Tibial nerve (tissue), 4 donors: ENCODE measurements around the gene ZNF629. TPM values are rescaled to one million over a fixed set of nuclear protein-coding genes. Genes with fewer than 3 reads are reported as not detected.
A peak's percentile ranks its signal among the peaks of the same experiment; 100 is the strongest.

Experiments
- DNase-seq, 2 donors: peaks; one replicate each; pipeline ENCODE4 v3.0.0-alpha.2; 2019; ENCODE audit warnings: low spot score in 2 of 2
- H3K27ac ChIP-seq, 4 donors: fragments of 200-600 bp; sonication (generic) in 3 of 4; one replicate each; pipeline ENCODE4 v1.5.1; 2017 to 2019; ENCODE audit warnings: mild to moderate bottlenecking in 1 of 4
- H3K27me3 ChIP-seq, 2 donors: fragments of 200-600 bp; sonication (generic) in 1 of 2; one replicate each; pipeline versions ENCODE4 v1.5.1 to v1.6.0; 2017 to 2019
- H3K36me3 ChIP-seq, 3 donors: fragments of 200-600 bp; sonication (generic); one replicate each; pipeline ENCODE4 v1.5.1; 2018 to 2019
- H3K4me1 ChIP-seq, 4 donors: fragments of 200-600 bp; sonication (generic) in 3 of 4; one replicate each; pipeline ENCODE4 v1.5.1; 2017 to 2019
- H3K4me3 ChIP-seq, 4 donors: fragments of 200-600 bp; sonication (generic) in 3 of 4; one replicate each; pipeline ENCODE4 v1.5.1; 2017 to 2019; ENCODE audit warnings: mild to moderate bottlenecking in 1 of 4, moderate library complexity in 1 of 4
- H3K9me3 ChIP-seq, 4 donors: fragments of 200-600 bp; sonication (generic) in 3 of 4; one replicate each; pipeline ENCODE4 v1.5.1; 2017 to 2019
- CTCF ChIP-seq, 5 experiments: fragments of 200-600 bp in 3 of 5; fragments of 450-650 bp in 2 of 5; sonication (generic) in 3 of 5; IDR thresholded peaks; one replicate each; pipeline ENCODE4 v1.5.1; 2016 to 2019; ENCODE audit warnings: antibody characterized with exemption in 5 of 5, mild to moderate bottlenecking in 3 of 5, moderate library complexity in 2 of 5
- EP300 ChIP-seq, 2 donors: sonication (generic); formaldehyde crosslinking; IDR thresholded peaks; one replicate each; pipeline ENCODE4 v1.6.1; 2017; ENCODE audit warnings: antibody characterized with exemption in 2 of 2, mild to moderate bottlenecking in 1 of 2
- POLR2A ChIP-seq, 2 donors: fragments of 450-650 bp; IDR thresholded peaks; one replicate each; pipeline ENCODE4 v1.6.1; 2017; ENCODE audit warnings: antibody characterized with exemption in 2 of 2, mild to moderate bottlenecking in 2 of 2, moderate library complexity in 2 of 2
- WGBS, 2 donors: methylation state at CpG; one replicate each; pipeline ENCODE4 v1.1.5; 2018; 5-methylcytosine and 5-hydroxymethylcytosine counted together
- total RNA-seq, 4 donors: library from RNA; depleted of rRNA; stranded (reverse); fragments of >200 nt; gene quantifications; one replicate each; pipeline ENCODE4 v1.1.0, GENCODE V29; 2016

ZNF629 gene
- total RNA-seq, 4 donors from 2014 or later: 14.7 to 22.2 (median 17.1) TPM

DNA sequence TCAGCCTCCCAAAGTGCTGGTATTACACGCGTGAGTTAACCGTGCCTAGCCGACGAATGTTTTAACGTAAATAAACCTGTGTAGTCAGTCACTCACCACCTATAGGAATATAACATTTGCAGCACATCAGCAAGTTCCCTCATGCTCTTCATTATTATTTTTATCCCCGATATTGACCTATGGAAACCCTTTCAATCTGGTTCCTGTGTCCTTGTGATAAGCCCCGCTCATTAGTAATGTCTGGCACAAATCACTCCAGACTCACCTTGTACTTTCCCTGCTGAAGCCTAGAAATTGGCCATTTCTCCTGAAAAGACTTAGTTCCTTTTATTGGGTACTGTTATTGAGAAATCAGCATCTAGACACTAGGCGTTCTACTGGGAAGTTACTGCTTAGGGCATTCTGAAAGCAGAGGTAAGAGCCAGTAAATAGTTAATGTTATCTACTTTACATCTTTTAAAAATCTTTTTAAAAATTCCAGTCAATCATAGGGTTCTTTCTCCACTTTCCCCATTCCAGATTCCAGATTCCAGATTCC is 40.3 kb downstream of the ZNF629 start:
- WGBS, 2 donors: 87 to 91% methylated on average over 9 of the region's 9 CpGs
- Histone ChIP-seq H3K27ac (peak overlapping the region in 2 of 4 donors; percentile 56 to 88), H3K36me3 (peaks cover 0 to 48% (median 13%) of the 10 kb centered on the region in 3 donors), H3K4me3 (no peak overlapping the region), H3K27me3 (no peaks in the 10 kb centered on the region), H3K4me1 (peaks cover 0 to 35% (median 4%) of the 10 kb centered on the region in 4 donors), H3K9me3 (no peaks in the 10 kb centered on the region)
- TF ChIP-seq POLR2A (IDR thresholded peaks at IDR 0.05) (no peak), CTCF (IDR thresholded peaks at IDR 0.05) (no peak), EP300 (IDR thresholded peaks at IDR 0.05) (no peak)
- no peak for DNase-seq

DNA sequence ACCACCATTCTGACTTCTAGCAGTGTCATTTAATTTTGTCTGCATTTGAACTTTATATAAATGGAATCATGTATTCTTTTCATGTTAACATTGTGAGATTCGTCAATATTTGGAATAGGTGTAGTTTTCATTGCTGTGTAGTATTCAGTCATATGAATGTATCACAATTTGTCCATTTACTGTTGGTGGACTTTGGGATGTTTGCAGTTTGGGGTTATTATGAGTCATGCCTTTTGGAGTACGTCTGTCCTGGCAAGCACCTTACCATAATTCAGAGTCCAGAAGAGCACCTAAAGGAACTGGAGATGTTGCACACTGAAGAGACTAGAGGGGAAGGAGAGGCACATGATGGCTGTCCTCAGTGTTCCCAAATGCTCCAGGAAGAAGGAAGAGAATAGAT is 41.9 kb downstream of the ZNF629 start:
- no peak for DNase-seq
- Histone ChIP-seq H3K4me3 (no peak overlapping the region), H3K36me3 (peaks cover 0 to 47% (median 8%) of the 10 kb centered on the region in 3 donors), H3K27ac (peak overlapping the region in 1 of 4 donors; percentile 83), H3K9me3 (no peaks in the 10 kb centered on the region), H3K4me1 (peaks cover 0 to 51% (median 6%) of the 10 kb centered on the region in 4 donors), H3K27me3 (no peaks in the 10 kb centered on the region)
- WGBS, 2 donors: 76 to 82% methylated on average over 2 of the region's 2 CpGs
- no peak for TF ChIP-seq EP300 (IDR thresholded peaks at IDR 0.05)
- no peak for TF ChIP-seq CTCF (IDR thresholded peaks at IDR 0.05)
- no peak for TF ChIP-seq POLR2A (IDR thresholded peaks at IDR 0.05)

GRCh38 chr16:30744183-30744582 is 42.8 kb downstream of the ZNF629 start:
- peak in 1 of 2 donors; percentile 75 for DNase-seq
- H3K4me3 ChIP-seq: no peak overlapping the region
- TF ChIP-seq EP300 (IDR thresholded peaks at IDR 0.05): peak in 1 of 2 donors; percentile 62
- TF ChIP-seq CTCF (IDR thresholded peaks at IDR 0.05): no peak
- H3K27me3 ChIP-seq: no peaks in the 10 kb centered on the region
- WGBS, 2 donors: 58 to 59% methylated on average over 2 of the region's 2 CpGs
- peaks cover 0 to 48% (median 9%) of the 10 kb centered on the region in 4 donors for H3K4me1 ChIP-seq
- peaks cover 3 to 56% (median 12%) of the 10 kb centered on the region in 3 donors for H3K36me3 ChIP-seq
- H3K27ac ChIP-seq: peak overlapping the region in 3 of 4 donors; percentile 55 to 83 (median 68)
- no peaks in the 10 kb centered on the region for H3K9me3 ChIP-seq

GRCh38 chr16:30743716-30744115 is 43.3 kb downstream of the ZNF629 start:
- Histone ChIP-seq H3K4me3 (no peak overlapping the region), H3K27ac (peak overlapping the region; percentile 41 to 83 (median 62)), H3K4me1 (peaks cover 0 to 46% (median 9%) of the 10 kb centered on the region in 4 donors), H3K36me3 (peaks cover 3 to 60% (median 16%) of the 10 kb centered on the region in 3 donors), H3K9me3 (no peaks in the 10 kb centered on the region), H3K27me3 (no peaks in the 10 kb centered on the region)
- 83% methylated on average over 10 to 11 of the region's 11 CpGs for WGBS, 2 donors
- peak in 1 of 2 donors; percentile 48 for DNase-seq
- no peak for TF ChIP-seq EP300 (IDR thresholded peaks at IDR 0.05)
- no peak for TF ChIP-seq CTCF (IDR thresholded peaks at IDR 0.05)
- no peak for TF ChIP-seq POLR2A (IDR thresholded peaks at IDR 0.05)

GRCh38 chr16:30741461-30741914 is 45.5 kb downstream of the ZNF629 start:
- no peak for DNase-seq
- WGBS, 2 donors: 87 to 100% methylated on average over 3 to 6 of the region's 6 CpGs

More at GRCh38 chr16:30741461-30741914, 45.5 kb downstream of the ZNF629 start:
- H3K9me3 ChIP-seq: no peaks in the 10 kb centered on the region
- no peaks in the 10 kb centered on the region for H3K27me3 ChIP-seq
- peaks cover 12 to 82% (median 36%) of the 10 kb centered on the region in 3 donors for H3K36me3 ChIP-seq
- no peak for TF ChIP-seq EP300 (IDR thresholded peaks at IDR 0.05)
- H3K4me3 ChIP-seq: peak overlapping the region in 1 of 4 donors; percentile 33
- peaks cover 0 to 38% (median 6%) of the 10 kb centered on the region in 4 donors for H3K4me1 ChIP-seq
- peak overlapping the region; percentile 42 to 85 (median 68) for H3K27ac ChIP-seq
